ENCODE data around the gene PHKG2. TPM values are rescaled to one million over a fixed set of nuclear protein-coding genes. Genes with fewer than 3 reads are reported as not detected.

The PHKG2 gene
- polyA plus RNA-seq, 3 donors, result 45.4 to 115 (median 54.2) TPM

DNA sequence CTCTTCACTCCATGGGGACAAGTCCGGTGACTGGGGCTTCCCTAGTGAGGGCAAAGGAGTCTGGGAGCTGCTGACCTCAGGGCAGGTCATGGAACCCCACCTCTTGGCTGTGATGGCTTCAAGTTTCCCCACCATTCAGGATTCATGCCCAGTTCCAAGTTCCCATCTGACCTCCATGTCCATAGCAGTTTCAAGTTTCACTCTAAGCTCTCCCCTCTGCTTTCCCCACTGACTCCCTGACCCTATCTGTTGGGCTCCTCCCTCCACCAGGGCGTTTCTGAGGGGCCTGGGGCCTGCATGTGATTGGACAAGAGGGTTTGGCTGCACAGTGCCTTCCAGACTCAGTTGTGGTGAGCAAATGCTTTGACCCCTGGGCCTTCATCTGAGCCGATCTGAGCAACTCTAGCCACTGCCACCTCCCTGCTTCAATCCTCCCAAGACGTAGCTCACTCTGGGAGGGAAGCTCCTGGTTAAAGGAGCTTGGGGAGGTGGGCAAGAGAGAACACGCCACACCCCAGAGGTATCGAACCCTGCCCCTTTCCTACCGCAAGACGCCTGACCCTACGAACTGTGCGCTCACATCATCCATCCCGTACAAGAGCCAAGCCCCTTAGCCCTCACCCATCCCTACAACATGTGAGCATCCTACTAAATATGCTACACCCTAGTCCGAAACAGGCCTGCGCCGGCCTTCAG, 30.5 kb downstream of the PHKG2 start:
- no peak overlapping the region for H3K4me3 ChIP-seq (replicated peaks in 1 of 3; ENCODE audit: low read depth in 2 of 3, low read length in 3 of 3)
- H2AFZ ChIP-seq (ENCODE audit: insufficient read depth, low read depth, low read length, poor library complexity, severe bottlenecking), result no peak overlapping the region
- TF ChIP-seq, protein P1, sequence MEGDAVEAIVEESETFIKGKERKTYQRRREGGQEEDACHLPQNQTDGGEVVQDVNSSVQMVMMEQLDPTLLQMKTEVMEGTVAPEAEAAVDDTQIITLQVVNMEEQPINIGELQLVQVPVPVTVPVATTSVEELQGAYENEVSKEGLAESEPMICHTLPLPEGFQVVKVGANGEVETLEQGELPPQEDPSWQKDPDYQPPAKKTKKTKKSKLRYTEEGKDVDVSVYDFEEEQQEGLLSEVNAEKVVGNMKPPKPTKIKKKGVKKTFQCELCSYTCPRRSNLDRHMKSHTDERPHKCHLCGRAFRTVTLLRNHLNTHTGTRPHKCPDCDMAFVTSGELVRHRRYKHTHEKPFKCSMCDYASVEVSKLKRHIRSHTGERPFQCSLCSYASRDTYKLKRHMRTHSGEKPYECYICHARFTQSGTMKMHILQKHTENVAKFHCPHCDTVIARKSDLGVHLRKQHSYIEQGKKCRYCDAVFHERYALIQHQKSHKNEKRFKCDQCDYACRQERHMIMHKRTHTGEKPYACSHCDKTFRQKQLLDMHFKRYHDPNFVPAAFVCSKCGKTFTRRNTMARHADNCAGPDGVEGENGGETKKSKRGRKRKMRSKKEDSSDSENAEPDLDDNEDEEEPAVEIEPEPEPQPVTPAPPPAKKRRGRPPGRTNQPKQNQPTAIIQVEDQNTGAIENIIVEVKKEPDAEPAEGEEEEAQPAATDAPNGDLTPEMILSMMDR (IDR thresholded peaks at IDR 0.05), result no peak
- H3K9me3 ChIP-seq (replicated peaks in 1 of 2; ENCODE audit: control insufficient read depth in 1 of 2, insufficient read depth in 1 of 2, low read length in 2 of 2), result no peaks in the 10 kb centered on the region
- no peak overlapping the region for H3K4me3 Mint-ChIP-seq
- WGBS (ENCODE audit: insufficient coverage), result 96% methylated on average over 10 of the region's 14 CpGs
- H3K9ac ChIP-seq (ENCODE audit: insufficient read depth, low read length, poor library complexity, severe bottlenecking), result no peak overlapping the region
- H4K20me1 ChIP-seq (ENCODE audit: insufficient read depth, low read length), result peaks cover 16% of the 10 kb centered on the region
- no peak overlapping the region for H3K27ac ChIP-seq (ENCODE audit: low read depth in 1 of 2, low read length in 2 of 2)
- H3K9me3 Mint-ChIP-seq, result peaks cover 0 to 2% (median 0%) of the 10 kb centered on the region in 7 donors
- peaks cover 34 to 47% of the 10 kb centered on the region in 2 donors for H3K4me1 ChIP-seq (ENCODE audit: control insufficient read depth in 1 of 2, insufficient read depth in 2 of 2, low read length in 2 of 2)
- intact Hi-C loops (cut with micrococcal nuclease), result no loop called here
- no peak for DNase-seq
- peak overlapping the region in 2 of 7 donors; percentile 46 to 78 for H3K27ac Mint-ChIP-seq
- peaks cover 8% of the 10 kb centered on the region for H3K79me2 ChIP-seq (ENCODE audit: insufficient read depth, low read length)
- peaks cover 60% of the 10 kb centered on the region for H3K4me1 Mint-ChIP-seq
- H3K36me3 ChIP-seq (replicated peaks in 1 of 2; ENCODE audit: control insufficient read depth in 1 of 2, insufficient read depth in 2 of 2, low read length in 2 of 2), result peaks cover 26 to 28% of the 10 kb centered on the region in 2 donors
- peaks cover 16 to 32% of the 10 kb centered on the region in 2 donors for H3K36me3 Mint-ChIP-seq
- H3K4me2 ChIP-seq (replicated peaks; ENCODE audit: extremely low read depth, low read length, poor library complexity, severe bottlenecking), result no peak overlapping the region
- peaks cover 0 to 3% (median 2%) of the 10 kb centered on the region in 3 donors for H3K27me3 Mint-ChIP-seq (ENCODE audit: low read depth in 3 of 3)
- H3K27me3 ChIP-seq (ENCODE audit: control insufficient read depth in 2 of 2, insufficient read depth in 2 of 2, low read length in 2 of 2), result no peaks in the 10 kb centered on the region

DNA sequence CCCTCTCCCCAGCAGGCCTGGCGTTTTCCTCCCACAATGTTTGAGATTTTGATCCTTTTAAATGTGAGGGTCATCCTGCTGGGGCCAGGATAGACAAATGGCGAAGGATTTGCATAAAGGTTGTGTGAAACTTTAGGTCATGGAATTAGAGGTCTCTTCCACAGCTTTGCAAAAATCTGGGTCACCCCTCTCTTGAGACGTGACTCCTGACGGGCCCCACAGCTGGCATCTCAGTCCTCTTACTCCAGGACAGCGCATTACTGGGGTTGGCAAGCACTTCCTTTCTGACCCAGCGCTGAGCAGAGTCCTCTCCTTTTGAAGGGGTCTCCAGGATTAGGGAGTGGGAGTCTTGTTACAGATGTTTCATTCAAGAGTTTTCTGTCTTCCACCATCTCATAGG, 31.4 kb downstream of the PHKG2 start:
- Histone ChIP-seq H3K4me3 (replicated peaks in 1 of 3; ENCODE audit: low read depth in 2 of 3, low read length in 3 of 3) (no peak overlapping the region), H3K9me3 (replicated peaks in 1 of 2; ENCODE audit: control insufficient read depth in 1 of 2, insufficient read depth in 1 of 2, low read length in 2 of 2) (no peaks in the 10 kb centered on the region), H3K4me2 (replicated peaks; ENCODE audit: extremely low read depth, low read length, poor library complexity, severe bottlenecking) (no peak overlapping the region), H3K9ac (ENCODE audit: insufficient read depth, low read length, poor library complexity, severe bottlenecking) (no peak overlapping the region), H4K20me1 (ENCODE audit: insufficient read depth, low read length) (peaks cover 7% of the 10 kb centered on the region), H3K36me3 (replicated peaks in 1 of 2; ENCODE audit: control insufficient read depth in 1 of 2, insufficient read depth in 2 of 2, low read length in 2 of 2) (peaks cover 19 to 25% of the 10 kb centered on the region in 2 donors), H3K27ac (ENCODE audit: low read depth in 1 of 2, low read length in 2 of 2) (no peak overlapping the region), H3K79me2 (ENCODE audit: insufficient read depth, low read length) (peaks cover 10% of the 10 kb centered on the region), H3K4me1 (ENCODE audit: control insufficient read depth in 1 of 2, insufficient read depth in 2 of 2, low read length in 2 of 2) (peaks cover 33 to 43% of the 10 kb centered on the region in 2 donors), H3K27me3 (ENCODE audit: control insufficient read depth in 2 of 2, insufficient read depth in 2 of 2, low read length in 2 of 2) (no peaks in the 10 kb centered on the region), H2AFZ (ENCODE audit: insufficient read depth, low read depth, low read length, poor library complexity, severe bottlenecking) (no peak overlapping the region)
- Mint-ChIP-seq H3K36me3 (peaks cover 15 to 29% of the 10 kb centered on the region in 2 donors), H3K4me1 (peaks cover 56% of the 10 kb centered on the region), H3K27ac (no peak overlapping the region), H3K27me3 (ENCODE audit: low read depth in 3 of 3) (peaks cover 0 to 3% (median 2%) of the 10 kb centered on the region in 3 donors), H3K9me3 (peaks cover 0 to 2% (median 0%) of the 10 kb centered on the region in 7 donors), H3K4me3 (no peak overlapping the region)
- TF ChIP-seq, protein P1 (IDR thresholded peaks at IDR 0.05), result no peak
- no peak for DNase-seq
- WGBS (ENCODE audit: insufficient coverage), result no CpG with 5 or more reads among the region's 6 CpGs
- intact Hi-C loops (cut with micrococcal nuclease), result no loop called here

Measured in CD14-positive monocyte (primary cell).